CMK (cell line): ENCODE results near the gene VPS39.

ENCODE experiments used
- DNase-seq: peaks from one replicate; pipeline ENCODE4 v3.0.0-alpha.2; 2010; ENCODE audit warnings: low read depth

VPS39 gene

GRCh38 chr15:42198516-42198915, 9.6 kb downstream of the VPS39 start:
- no peak for DNase-seq

- DNase-seq, result no peak
Measured at GRCh38 chr15:42194513-42194912, 13.6 kb downstream of the VPS39 start.

- DNase-seq, result no peak
Measured at GRCh38 chr15:42193383-42193782, 14.7 kb downstream of the VPS39 start.

GRCh38 chr15:42191610-42192346, 16.3 kb downstream of the VPS39 start:
- no peak for DNase-seq

GRCh38 chr15:42190370-42190769, 17.7 kb downstream of the VPS39 start:
- DNase-seq, result no peak

GRCh38 chr15:42185801-42186200, 22.3 kb downstream of the VPS39 start:
- DNase-seq, result no peak

GRCh38 chr15:42184736-42185135, 23.4 kb downstream of the VPS39 start:
- DNase-seq, result no peak

- no peak for DNase-seq
Measured at GRCh38 chr15:42184296-42184695, 23.8 kb downstream of the VPS39 start.

- DNase-seq, result no peak
Measured at GRCh38 chr15:42182961-42183360, 25.1 kb downstream of the VPS39 start.

- no peak for DNase-seq
Measured at GRCh38 chr15:42182328-42182886, 25.7 kb downstream of the VPS39 start.

GRCh38 chr15:42178056-42178455, 30.0 kb downstream of the VPS39 start:
- no peak for DNase-seq

GRCh38 chr15:42175671-42176070, 32.4 kb downstream of the VPS39 start:
- peak; percentile 7 for DNase-seq

- DNase-seq, result no peak
Measured at GRCh38 chr15:42172475-42172874, 35.6 kb downstream of the VPS39 start.

- no peak for DNase-seq
Measured at GRCh38 chr15:42171795-42172194, 36.3 kb downstream of the VPS39 start.

GRCh38 chr15:42171122-42171521, 37.0 kb downstream of the VPS39 start:
- DNase-seq, result no peak

- no peak for DNase-seq
Measured at GRCh38 chr15:42166225-42166940, 41.7 kb downstream of the VPS39 start.

GRCh38 chr15:42165106-42165505, 43.0 kb downstream of the VPS39 start:
- no peak for DNase-seq

- no peak for DNase-seq
Measured at GRCh38 chr15:42163947-42164550, 44.1 kb downstream of the VPS39 start.

GRCh38 chr15:42163291-42163690, 44.8 kb downstream of the VPS39 start:
- no peak for DNase-seq

- DNase-seq, result no peak
Measured at GRCh38 chr15:42160136-42160535, 48.0 kb downstream of the VPS39 start.

GRCh38 chr15:42159381-42160015, 48.6 kb downstream of the VPS39 start:
- no peak for DNase-seq

- no peak for DNase-seq
Measured at GRCh38 chr15:42158941-42159340, 49.2 kb downstream of the VPS39 start.
